CD4-positive, alpha-beta T cell treated with Interleukin-15 for 1 hour (primary cell): Measurements from ENCODE around the gene PANX3.

ENCODE experiments used
- DNase-seq: peaks from one replicate; pipeline ENCODE4 v3.0.0-alpha.2; 2020

PANX3 gene

DNA sequence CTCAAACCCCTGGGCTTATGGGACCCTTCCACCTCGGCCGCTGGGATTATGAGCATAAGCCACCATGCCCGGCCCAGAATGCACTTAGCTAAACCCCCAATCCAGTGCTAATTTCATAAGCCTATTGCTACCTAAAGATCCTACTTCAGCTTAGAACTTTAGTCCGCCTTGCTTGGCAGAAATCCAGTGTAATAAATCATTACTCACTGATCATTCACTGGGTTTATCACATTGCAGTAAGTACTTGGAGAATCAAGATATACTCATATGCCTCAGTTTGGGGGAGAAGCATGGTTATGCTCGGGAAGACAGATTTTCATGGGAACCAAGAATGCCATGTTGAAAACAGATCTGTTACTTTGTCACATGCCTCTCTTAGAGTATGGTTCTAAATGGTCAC lies 7.6 kb downstream of the PANX3 start:
- DNase-seq: no peak

- peak; percentile 86 for DNase-seq
Measured at GRCh38 chr11:124622531-124623451, 11.6 kb downstream of the PANX3 start, which contains the start of gene TBRG1. Gene TBRG1 (plus strand): TSS chr11:124622864. CDS start chr11:124623084, 220 bp downstream.

GRCh38 chr11:124623861-124624525 lies 12.8 kb downstream of the PANX3 start:
- no peak for DNase-seq

GRCh38 chr11:124625504-124626168 lies 14.4 kb downstream of the PANX3 start:
- DNase-seq: no peak

DNA sequence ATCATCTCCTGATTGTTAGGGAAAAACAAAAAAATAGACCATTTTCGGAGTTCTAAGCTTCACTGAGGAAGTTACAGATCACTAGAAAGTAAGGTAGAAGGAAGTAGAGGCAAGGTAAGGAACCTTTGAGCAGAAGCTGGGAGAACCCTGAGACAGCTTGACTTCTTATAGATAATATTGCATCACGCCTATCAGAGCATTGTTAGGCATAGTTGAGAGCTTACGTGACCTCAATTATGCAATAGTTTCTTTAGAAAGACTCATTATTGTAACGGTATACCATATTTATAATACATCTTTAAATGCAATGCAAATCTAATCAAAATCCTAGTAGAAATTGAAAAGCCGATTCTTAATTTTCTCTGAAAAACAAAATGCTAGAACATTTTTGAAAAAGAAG lies 16.3 kb downstream of the PANX3 start:
- DNase-seq: no peak

DNA sequence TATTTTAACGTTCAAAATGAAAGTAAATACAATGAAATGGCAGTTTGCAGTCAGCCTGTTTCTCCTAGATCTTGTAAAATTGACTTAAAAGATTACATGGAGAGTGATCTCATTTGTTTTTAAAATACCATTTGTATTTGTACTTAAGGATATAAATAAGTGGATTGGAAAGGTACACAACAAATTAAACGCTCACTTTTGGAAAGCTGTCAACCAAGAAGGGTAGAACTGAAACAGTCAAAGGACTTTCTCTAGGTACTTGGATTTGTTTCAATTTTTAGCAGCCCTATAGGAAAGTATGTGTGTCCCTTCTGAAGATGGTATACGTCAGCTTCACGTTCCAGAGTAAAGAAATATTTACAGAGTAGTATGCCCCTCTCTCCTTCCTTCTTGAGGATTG lies 18.7 kb downstream of the PANX3 start:
- DNase-seq: no peak

- DNase-seq: no peak
Measured at GRCh38 chr11:124633355-124633754, 22.1 kb downstream of the PANX3 start.

DNA sequence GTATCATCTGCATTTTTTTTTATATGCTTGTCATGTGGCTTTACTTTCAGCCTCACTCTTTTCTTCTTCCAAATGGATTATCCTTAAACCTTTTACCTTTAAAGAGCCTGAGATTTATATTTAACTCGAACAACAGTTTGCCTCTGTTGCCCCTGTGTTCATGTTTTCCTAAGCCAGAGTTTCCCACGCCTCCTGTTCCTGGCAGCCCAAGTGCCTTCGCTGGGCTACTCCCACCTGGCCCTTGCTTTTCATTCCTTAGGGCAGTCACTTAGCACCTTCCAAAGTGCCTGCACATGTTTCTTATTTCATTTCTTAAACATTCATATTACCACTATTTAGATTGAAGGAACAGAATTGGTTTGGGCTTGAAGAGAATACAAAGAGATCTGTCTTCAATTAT lies 24.7 kb downstream of the PANX3 start:
- no peak for DNase-seq

DNA sequence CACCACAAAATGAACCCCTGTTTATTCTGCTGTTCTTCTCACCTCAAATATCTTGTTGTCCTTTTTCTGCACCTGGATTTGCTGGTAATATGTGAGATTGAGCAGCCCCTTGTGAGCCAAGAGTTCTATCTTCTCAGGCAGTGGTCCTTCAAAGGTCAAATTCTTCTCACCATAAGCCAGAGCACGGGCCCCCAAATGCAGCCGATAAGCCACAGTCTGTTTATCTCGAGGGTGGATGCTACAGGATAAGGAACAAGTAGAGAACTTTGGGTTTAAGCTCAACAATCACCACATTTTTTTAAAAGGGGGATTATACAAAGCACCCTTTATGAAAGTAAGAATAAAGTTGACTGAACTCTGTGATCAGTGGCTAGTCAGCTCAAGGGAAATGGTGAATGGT lies 27.3 kb downstream of the PANX3 start:
- DNase-seq: no peak

- DNase-seq: no peak
Measured at GRCh38 chr11:124639186-124639585, 28.0 kb downstream of the PANX3 start.

GRCh38 chr11:124640666-124641065 lies 29.4 kb downstream of the PANX3 start:
- DNase-seq: no peak

GRCh38 chr11:124642628-124643027 lies 31.4 kb downstream of the PANX3 start:
- no peak for DNase-seq

GRCh38 chr11:124643042-124643604 lies 31.9 kb downstream of the PANX3 start:
- no peak for DNase-seq

DNA sequence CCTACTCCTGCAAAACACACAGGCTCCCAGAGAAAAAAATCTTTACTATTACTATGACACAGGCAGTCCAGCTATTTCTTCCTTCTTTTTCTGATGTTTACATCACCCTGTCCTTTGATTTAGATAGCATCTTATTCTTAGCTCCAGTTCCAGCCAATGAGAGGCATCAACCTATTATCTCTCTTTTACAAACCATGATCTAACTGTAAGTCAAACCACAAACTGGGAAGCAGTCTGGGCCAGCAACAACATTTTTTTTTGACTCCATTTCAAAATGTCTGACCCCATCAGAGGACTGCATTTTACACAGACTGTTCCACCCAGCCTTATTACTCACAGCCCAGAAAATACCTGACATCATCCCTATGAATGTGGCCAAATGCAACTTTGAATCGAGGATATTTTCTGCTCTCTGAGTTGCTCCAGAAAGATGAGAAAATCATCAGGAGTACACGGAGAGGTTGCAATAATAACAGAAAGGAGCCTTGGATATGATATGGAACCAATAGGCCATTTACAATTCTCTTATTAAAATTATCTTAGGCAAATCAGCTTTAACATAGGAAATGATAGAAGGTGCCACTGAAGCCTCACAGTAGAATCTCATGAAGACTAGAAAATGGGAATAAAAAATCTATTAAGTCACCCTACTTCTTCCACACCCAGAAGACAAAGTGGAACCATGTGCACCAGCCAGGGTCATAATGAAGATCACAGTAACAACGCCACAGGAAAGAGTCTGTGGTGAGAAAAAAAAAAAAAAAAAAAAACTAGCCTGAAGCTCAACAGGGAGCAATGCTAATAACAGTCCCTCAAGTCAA lies 32.6 kb downstream of the PANX3 start:
- DNase-seq: no peak

GRCh38 chr11:124644426-124645280 lies 33.4 kb downstream of the PANX3 start:
- DNase-seq: peak; percentile 24

DNA sequence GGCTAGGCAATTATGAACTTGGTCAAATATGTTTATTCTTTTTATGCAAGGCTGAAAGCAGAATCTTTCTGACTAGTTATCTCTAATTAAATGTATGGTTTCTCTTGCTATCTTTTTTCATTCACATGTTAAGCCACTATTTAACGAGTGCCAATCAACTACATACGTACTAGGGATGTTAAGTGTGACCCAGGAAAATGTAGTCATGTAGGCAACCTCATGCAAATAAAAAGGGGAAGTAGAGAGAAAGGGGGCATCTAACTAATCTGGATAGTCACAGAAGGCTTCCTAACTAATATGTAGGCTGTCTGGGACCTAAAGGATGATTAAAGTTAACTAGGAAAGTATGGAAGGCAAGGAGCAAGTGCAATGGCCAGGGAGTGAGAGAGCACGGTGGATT lies 34.9 kb downstream of the PANX3 start:
- DNase-seq: no peak

DNA sequence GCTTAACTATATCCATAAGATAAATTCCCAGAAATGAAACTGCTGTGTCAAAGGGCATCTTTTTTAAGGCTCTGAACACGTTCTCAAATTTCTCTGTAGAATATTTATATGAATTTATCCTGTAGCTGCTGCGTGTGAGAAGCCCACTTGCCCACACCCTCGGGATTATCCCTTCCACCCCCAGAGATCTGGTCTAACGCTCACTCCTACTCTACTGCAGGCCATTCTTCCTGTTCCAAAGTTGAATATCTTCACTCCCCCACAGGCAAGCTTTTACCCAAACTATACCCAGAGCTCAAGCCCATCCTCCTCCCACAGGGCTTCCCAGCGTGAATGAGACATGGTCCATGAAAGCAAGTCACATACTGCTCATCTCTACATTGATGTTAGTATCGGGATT lies 37.4 kb downstream of the PANX3 start:
- no peak for DNase-seq

- DNase-seq: no peak
Measured at GRCh38 chr11:124656774-124657630, 45.8 kb downstream of the PANX3 start.

GRCh38 chr11:124657904-124658303 lies 46.7 kb downstream of the PANX3 start:
- DNase-seq: no peak

DNA sequence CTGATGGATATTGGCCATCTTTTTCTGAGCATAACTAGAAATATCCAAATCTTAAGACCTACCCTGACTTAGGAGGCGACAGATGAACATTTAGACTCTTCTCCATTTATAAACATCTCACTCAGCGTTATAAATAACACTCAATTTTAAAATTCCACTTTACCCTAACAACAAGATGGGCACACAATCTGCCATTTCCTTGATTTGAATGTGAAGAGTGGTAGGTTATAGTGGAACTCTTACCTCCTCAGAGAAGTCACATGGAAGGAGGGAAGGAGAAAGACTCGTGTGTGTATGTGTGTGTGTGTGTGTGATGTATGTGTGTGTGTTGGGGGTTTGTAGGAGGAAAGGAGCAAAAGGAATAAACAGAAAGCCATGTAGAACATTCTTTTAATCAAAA lies 47.3 kb downstream of the PANX3 start:
- DNase-seq: no peak
